Measurements from ENCODE around the gene FHIT.

The FHIT gene

DNA sequence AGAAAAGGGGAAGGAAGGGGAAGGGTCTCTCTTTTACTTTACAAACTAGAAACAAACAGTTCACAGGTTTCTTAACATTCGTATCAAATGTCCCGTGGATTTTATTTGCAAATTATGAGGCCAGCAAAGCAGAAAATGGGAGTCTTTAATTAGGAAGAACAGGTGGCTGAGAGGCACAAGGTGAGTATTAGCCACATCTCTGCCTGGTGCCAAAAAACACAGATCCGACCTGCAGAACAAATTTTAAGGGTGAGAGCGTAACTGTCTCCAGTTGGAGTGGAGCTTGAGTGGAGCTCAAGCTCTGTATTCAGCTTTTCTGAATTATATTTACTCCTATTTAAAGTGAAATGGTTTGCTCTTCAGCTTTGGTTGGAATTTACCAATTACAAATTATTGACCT is 1004.9 kb downstream of the FHIT start:
- Mint-ChIP-seq H3K36me3 (ENCODE audit: low read depth) (no peaks in the 10 kb centered on the region), H3K4me3 (no peak overlapping the region), H3K9me3 (peaks cover 4% of the 10 kb centered on the region), H3K27me3 (ENCODE audit: low read depth) (peaks cover 4% of the 10 kb centered on the region), H3K4me1 (no peaks in the 10 kb centered on the region), H3K27ac (no peak overlapping the region)
- TF ChIP-seq, protein P1, sequence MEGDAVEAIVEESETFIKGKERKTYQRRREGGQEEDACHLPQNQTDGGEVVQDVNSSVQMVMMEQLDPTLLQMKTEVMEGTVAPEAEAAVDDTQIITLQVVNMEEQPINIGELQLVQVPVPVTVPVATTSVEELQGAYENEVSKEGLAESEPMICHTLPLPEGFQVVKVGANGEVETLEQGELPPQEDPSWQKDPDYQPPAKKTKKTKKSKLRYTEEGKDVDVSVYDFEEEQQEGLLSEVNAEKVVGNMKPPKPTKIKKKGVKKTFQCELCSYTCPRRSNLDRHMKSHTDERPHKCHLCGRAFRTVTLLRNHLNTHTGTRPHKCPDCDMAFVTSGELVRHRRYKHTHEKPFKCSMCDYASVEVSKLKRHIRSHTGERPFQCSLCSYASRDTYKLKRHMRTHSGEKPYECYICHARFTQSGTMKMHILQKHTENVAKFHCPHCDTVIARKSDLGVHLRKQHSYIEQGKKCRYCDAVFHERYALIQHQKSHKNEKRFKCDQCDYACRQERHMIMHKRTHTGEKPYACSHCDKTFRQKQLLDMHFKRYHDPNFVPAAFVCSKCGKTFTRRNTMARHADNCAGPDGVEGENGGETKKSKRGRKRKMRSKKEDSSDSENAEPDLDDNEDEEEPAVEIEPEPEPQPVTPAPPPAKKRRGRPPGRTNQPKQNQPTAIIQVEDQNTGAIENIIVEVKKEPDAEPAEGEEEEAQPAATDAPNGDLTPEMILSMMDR (IDR thresholded peaks at IDR 0.05; ENCODE audit: unreplicated experiment in 3 of 3), result no peak

GRCh38 chr3:60243456-60243855 is 1007.8 kb downstream of the FHIT start:
- H3K4me3 Mint-ChIP-seq, result no peak overlapping the region
- no peak overlapping the region for H3K27ac Mint-ChIP-seq
- H3K4me1 Mint-ChIP-seq, result no peaks in the 10 kb centered on the region
- no peaks in the 10 kb centered on the region for H3K36me3 Mint-ChIP-seq (ENCODE audit: low read depth)
- H3K9me3 Mint-ChIP-seq, result peaks cover 4% of the 10 kb centered on the region
- peaks cover 4% of the 10 kb centered on the region for H3K27me3 Mint-ChIP-seq (ENCODE audit: low read depth)
- TF ChIP-seq, protein P1 (IDR thresholded peaks at IDR 0.05; ENCODE audit: unreplicated experiment in 3 of 3), result no peak

DNA sequence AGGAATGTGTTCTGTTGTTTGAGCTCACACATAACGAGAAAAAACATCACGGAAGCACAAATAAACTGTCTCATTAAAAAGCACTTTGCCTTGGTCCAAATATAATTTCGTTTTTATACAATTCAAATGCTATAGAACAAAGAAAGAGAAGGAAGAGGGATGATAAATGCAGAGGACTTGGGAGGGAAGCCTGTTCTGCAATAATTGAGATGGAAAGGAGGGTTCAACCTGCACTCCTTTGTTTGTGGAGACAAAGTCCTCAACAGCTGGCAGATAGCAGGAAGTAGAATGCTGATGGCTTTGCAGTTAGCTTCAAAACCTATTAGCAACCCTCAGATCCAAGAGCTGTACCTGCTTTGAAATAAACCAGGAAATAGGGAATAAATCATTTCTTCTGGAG is 1010.8 kb downstream of the FHIT start:
- no peaks in the 10 kb centered on the region for H3K36me3 Mint-ChIP-seq (ENCODE audit: low read depth)
- no peaks in the 10 kb centered on the region for H3K27me3 Mint-ChIP-seq (ENCODE audit: low read depth)
- H3K27ac Mint-ChIP-seq, result no peak overlapping the region
- no peak overlapping the region for H3K4me3 Mint-ChIP-seq
- TF ChIP-seq, protein P1 (IDR thresholded peaks at IDR 0.05; ENCODE audit: unreplicated experiment in 3 of 3), result no peak
- no peaks in the 10 kb centered on the region for H3K4me1 Mint-ChIP-seq
- no peaks in the 10 kb centered on the region for H3K9me3 Mint-ChIP-seq

DNA sequence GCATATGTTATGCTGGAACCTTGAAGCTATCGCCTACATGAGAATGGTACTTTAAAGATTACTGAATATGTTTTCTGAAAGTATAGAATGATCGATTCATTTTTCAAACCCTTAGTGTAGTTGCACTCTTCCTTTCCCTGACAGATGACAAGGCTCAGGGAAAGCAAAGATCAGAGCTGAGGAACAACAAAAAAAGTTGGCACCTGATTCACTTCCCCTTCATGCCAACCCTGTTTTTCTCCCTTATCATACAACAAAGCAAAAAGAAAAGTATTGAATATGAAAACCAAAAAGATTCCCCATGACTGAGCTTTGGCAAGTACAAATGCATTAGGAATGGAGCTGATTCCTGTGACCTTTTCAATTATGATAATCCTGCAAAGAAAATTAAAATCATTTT is 1012.7 kb downstream of the FHIT start:
- Mint-ChIP-seq H3K4me1 (no peaks in the 10 kb centered on the region), H3K9me3 (peaks cover 3% of the 10 kb centered on the region), H3K27me3 (ENCODE audit: low read depth) (no peaks in the 10 kb centered on the region), H3K4me3 (no peak overlapping the region), H3K27ac (no peak overlapping the region), H3K36me3 (ENCODE audit: low read depth) (no peaks in the 10 kb centered on the region)
- TF ChIP-seq, protein P1 (IDR thresholded peaks at IDR 0.05; ENCODE audit: unreplicated experiment in 3 of 3), result no peak

DNA sequence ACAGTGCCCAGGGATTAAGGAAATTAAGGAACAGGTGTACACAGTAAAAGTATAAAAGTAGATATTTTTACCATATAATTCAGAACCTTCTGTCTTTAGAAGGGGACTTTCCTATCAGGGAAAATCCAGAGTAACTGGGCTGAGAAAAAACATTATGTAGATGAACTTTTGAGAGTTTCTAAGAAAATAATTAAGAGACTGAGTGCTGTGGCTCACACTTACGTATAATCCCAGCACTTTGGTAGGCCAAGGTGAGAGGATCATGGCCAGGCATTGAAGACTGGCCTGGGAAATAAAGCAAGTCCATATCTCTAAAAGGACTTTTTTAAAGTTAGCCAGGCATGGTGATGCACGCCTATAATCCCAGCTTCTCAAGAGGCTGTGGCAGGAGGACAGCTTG is 1021.8 kb downstream of the FHIT start:
- Mint-ChIP-seq H3K36me3 (ENCODE audit: low read depth) (no peaks in the 10 kb centered on the region), H3K27me3 (ENCODE audit: low read depth) (no peaks in the 10 kb centered on the region), H3K9me3 (peaks cover 3% of the 10 kb centered on the region), H3K27ac (no peak overlapping the region), H3K4me3 (no peak overlapping the region), H3K4me1 (peaks cover 14% of the 10 kb centered on the region)
- TF ChIP-seq, protein P1 (IDR thresholded peaks at IDR 0.05; ENCODE audit: unreplicated experiment in 3 of 3), result no peak

DNA sequence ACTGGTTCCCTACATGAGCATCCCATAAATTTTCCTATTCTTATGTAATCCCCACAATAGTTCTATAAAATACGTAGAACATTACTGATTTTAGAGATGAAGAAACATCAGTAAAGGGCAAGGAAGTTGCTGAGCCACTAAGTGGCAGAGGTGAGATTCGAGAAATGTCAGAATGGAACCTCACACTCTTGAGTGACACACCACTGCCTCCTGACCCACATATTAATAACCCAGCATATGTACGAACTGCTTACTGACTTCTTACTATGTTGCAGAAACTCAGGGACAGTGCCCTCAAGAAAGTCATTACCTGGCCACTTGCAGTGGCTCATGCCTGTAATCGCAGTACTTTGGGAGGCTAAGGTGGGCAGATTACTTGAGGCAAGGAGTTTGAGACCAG is 1022.4 kb downstream of the FHIT start:
- TF ChIP-seq, protein P1 (IDR thresholded peaks at IDR 0.05; ENCODE audit: unreplicated experiment in 3 of 3), result no peak
- no peak overlapping the region for H3K4me3 Mint-ChIP-seq
- no peak overlapping the region for H3K27ac Mint-ChIP-seq
- peaks cover 14% of the 10 kb centered on the region for H3K4me1 Mint-ChIP-seq
- H3K9me3 Mint-ChIP-seq, result peaks cover 2% of the 10 kb centered on the region
- H3K27me3 Mint-ChIP-seq (ENCODE audit: low read depth), result peaks cover 3% of the 10 kb centered on the region
- H3K36me3 Mint-ChIP-seq (ENCODE audit: low read depth), result no peaks in the 10 kb centered on the region

Data from nephron (organoid).